HepG2 (cell line): Measurements from ENCODE around the gene MRPL27. TPM values are rescaled to one million over a fixed set of nuclear protein-coding genes. Genes with fewer than 3 reads are reported as not detected.

Experiments used
- ATAC-seq: fragments of 200-7000 bp; cut with Tn5 transposase; 3 replicates; pipeline ENCODE4 v1.9.1; 2020; ENCODE audit warnings: mild to moderate bottlenecking, moderate library complexity
- Bru-seq: library from RNA; stranded (reverse); fragments of 400-500 nt; gene quantifications from one replicate; lab custom pipeline; 2021; lab: Mats Ljungman, UMichigan
- BruChase-seq, 2 experiments: library from RNA; stranded (reverse); fragments of 400-500 nt; gene quantifications; one replicate each; lab custom pipeline; 2021; lab: Mats Ljungman, UMichigan
- BruUV-seq: library from RNA; stranded (reverse); fragments of 400-500 nt; replicated peaks from 2 replicates; lab custom pipeline; 2021; lab: Mats Ljungman, UMichigan
- CTCF ChIA-PET: fragments of 300-600 bp; formaldehyde crosslinking; extraction: SDS; loops from one replicate; lab custom pipeline; 2021; ENCODE audit warnings: low total read pairs, inconsistent platforms, low intra/inter-chr PET ratio; lab: Yijun Ruan, JAX
- POLR2A ChIA-PET: fragments of 350-600 bp; sonication (Branson Sonifier 250); formaldehyde crosslinking; loops from one replicate; lab custom pipeline; 2020; ENCODE audit warnings: antibody characterized with exemption, inconsistent platforms; lab: Yijun Ruan, JAX
- DNase-seq: peaks from one replicate; pipeline ENCODE4 v3.0.0-alpha.2; 2015; ENCODE audit warnings: low spot score
- FAIRE-seq: peaks from 3 replicates; lab custom pipeline; 2011; peaks lifted over from hg19 to GRCh38; lab: Jason Lieb, UNC
- H2AFZ ChIP-seq: one replicate; pipeline ENCODE4 v1.6.1; 2011; ENCODE audit warnings: low read length, inconsistent platforms
- H3K27ac ChIP-seq: fragments of 300-600 bp; 3 replicates; pipeline ENCODE4 v1.8.0; 2011; ENCODE audit warnings: mixed run types, mild to moderate bottlenecking, mixed read lengths, low read length, inconsistent platforms; ENCODE audit not compliant: insufficient read depth; ENCODE audit errors: extremely low read length
- H3K27me3 ChIP-seq, 2 experiments: fragments of 200-600 bp in 1 of 2; 2 replicates in 1 of 2; 3 replicates in 1 of 2; pipeline versions ENCODE4 v1.6.0 to v1.8.0; 2011; ENCODE audit warnings: low read length in 2 of 2, mild to moderate bottlenecking in 2 of 2, moderate library complexity in 2 of 2, inconsistent platforms in 1 of 2; ENCODE audit not compliant: insufficient read depth in 2 of 2, control insufficient read depth in 1 of 2
- H3K36me3 ChIP-seq, 2 experiments: fragments of 200-600 bp in 1 of 2; replicated peaks in 1 of 2; 2 replicates in 1 of 2; 3 replicates in 1 of 2; pipeline versions ENCODE4 v1.5.1 to v1.8.0; 2011; ENCODE audit warnings: low read length in 2 of 2, inconsistent platforms in 1 of 2; ENCODE audit not compliant: insufficient read depth in 2 of 2, control insufficient read depth in 1 of 2
- H3K4me1 ChIP-seq: 2 replicates; pipeline ENCODE4 v1.5.1; 2012; ENCODE audit warnings: low read length, inconsistent platforms; ENCODE audit not compliant: insufficient read depth
- H3K4me2 ChIP-seq: 2 replicates; pipeline ENCODE4 v1.6.0; 2011; ENCODE audit warnings: low read depth, low read length, inconsistent platforms
- H3K4me3 ChIP-seq, 3 experiments: fragments of 200-600 bp in 1 of 3; sonication (generic), shearing (Covaris generic) in 1 of 3; replicated peaks in 1 of 3; 2 replicates each; pipeline ENCODE4 v1.5.1; 2011 to 2016; ENCODE audit warnings: low read length in 3 of 3, inconsistent platforms in 2 of 3, low read depth in 2 of 3, mild to moderate bottlenecking in 2 of 3, control low read depth in 1 of 3, mixed read lengths in 1 of 3; ENCODE audit not compliant: insufficient read depth in 1 of 3
- H3K79me2 ChIP-seq: one replicate; pipeline ENCODE4 v1.6.1; 2011; ENCODE audit warnings: low read length, inconsistent platforms; ENCODE audit not compliant: insufficient read depth
- H3K9ac ChIP-seq: 2 replicates; pipeline ENCODE4 v1.6.0; 2011; ENCODE audit warnings: mild to moderate bottlenecking, low read depth, low read length, inconsistent platforms; ENCODE audit not compliant: insufficient read depth
- H3K9me3 ChIP-seq: 2 replicates; pipeline ENCODE4 v1.5.1; 2012; ENCODE audit warnings: mild to moderate bottlenecking, low read length
- H4K20me1 ChIP-seq: 2 replicates; pipeline ENCODE4 v1.6.0; 2011; ENCODE audit warnings: inconsistent platforms, mild to moderate bottlenecking, low read length, moderate library complexity; ENCODE audit not compliant: insufficient read depth
- ELF1 ChIP-seq: sonication (generic); formaldehyde crosslinking; IDR thresholded peaks from 2 replicates; pipeline ENCODE4 v1.4.0; 2020; ENCODE audit warnings: missing genetic modification reagents
- GFI1 ChIP-seq: sonication (generic); formaldehyde crosslinking; IDR thresholded peaks from 2 replicates; pipeline ENCODE4 v1.5.0; 2020; ENCODE audit warnings: missing genetic modification reagents, mild to moderate bottlenecking, borderline replicate concordance
- MAFF ChIP-seq: IDR thresholded peaks from 2 replicates; pipeline ENCODE4 v1.6.1; 2011; ENCODE audit warnings: low read depth, low read length, improper control_type of control experiment
- MLLT10 ChIP-seq: sonication (generic); formaldehyde crosslinking; IDR thresholded peaks from 2 replicates; pipeline ENCODE4 v1.4.0; 2020; ENCODE audit warnings: missing genetic modification reagents
- STAG1 ChIP-seq: sonication (generic); formaldehyde crosslinking; IDR thresholded peaks from 2 replicates; pipeline ENCODE4 v1.4.0; 2020; ENCODE audit warnings: missing genetic modification reagents
- TARDBP ChIP-seq: sonication (generic); formaldehyde crosslinking; IDR thresholded peaks from 2 replicates; pipeline ENCODE4 v1.8.0; 2022; ENCODE audit warnings: mild to moderate bottlenecking, missing genetic modification reagents
- ZBTB38 ChIP-seq: sonication (generic); formaldehyde crosslinking; IDR thresholded peaks from 2 replicates; pipeline ENCODE4 v1.5.1; 2020; ENCODE audit warnings: mild to moderate bottlenecking, missing genetic modification reagents
- ZFP41 ChIP-seq: sonication (generic); formaldehyde crosslinking; IDR thresholded peaks from 2 replicates; pipeline ENCODE4 v1.4.0; 2020; ENCODE audit warnings: mild to moderate bottlenecking, missing genetic modification reagents, borderline replicate concordance
- ZNF143 ChIP-seq: sonication (generic); formaldehyde crosslinking; IDR thresholded peaks from 2 replicates; pipeline ENCODE4 v1.4.0; 2020; ENCODE audit warnings: missing genetic modification reagents
- ZNF513 ChIP-seq: sonication (generic); formaldehyde crosslinking; conservative IDR thresholded peaks from 2 replicates; pipeline ENCODE4 v1.5.0; 2020; ENCODE audit warnings: missing genetic modification reagents
- ZNF687 ChIP-seq: sonication (generic); formaldehyde crosslinking; IDR thresholded peaks from 2 replicates; pipeline ENCODE4 v1.5.1; 2020; ENCODE audit warnings: mild to moderate bottlenecking, missing genetic modification reagents, moderate library complexity
- ZNF850 ChIP-seq: sonication (generic); formaldehyde crosslinking; conservative IDR thresholded peaks from 2 replicates; pipeline ENCODE4 v1.9.0; 2021; ENCODE audit warnings: mild to moderate bottlenecking, missing genetic modification reagents
- WGBS: methylation state at CpG from one replicate; pipeline ENCODE4 v1.1.6; 2017; ENCODE audit warnings: low lambda C conversion rate; 5-methylcytosine and 5-hydroxymethylcytosine counted together
- in situ Hi-C: cut with HindIII; loops from 2 replicates; pipeline ENCODE4 v1.10.0; 2017; ENCODE audit warnings: low pct_unique_long_range_greater_than_20kb; ENCODE audit not compliant: extremely low pct_ligation_motif_present
- intact Hi-C: fragments of 100-400 bp; cut with micrococcal nuclease; formaldehyde crosslinking; loops from one replicate; pipeline ENCODE4 v1.10.0; 2022; ENCODE audit not compliant: unreplicated experiment
- long read RNA-seq, 2 experiments: library from RNA in 1 of 2; library from polyadenylated mRNA in 1 of 2; stranded (forward) in 1 of 2; unstranded in 1 of 2; transcript quantifications; one replicate each; pipeline ENCODE4 v2.0.0, GENCODE V29; 2019 to 2022
- polyA minus RNA-seq, 3 experiments: library from RNA; depleted of rRNA, polyadenylated mRNA; stranded (reverse); fragments of >200 nt; gene quantifications; 2 replicates each; pipeline ENCODE4 v1.2.3, GENCODE V29; 2011; ENCODE audit warnings: low replicate concordance in 1 of 3
- polyA plus RNA-seq, 8 experiments: library from polyadenylated mRNA; depleted of rRNA in 3 of 8; stranded (reverse) in 7 of 8; unstranded in 1 of 8; fragments of >200 nt; fragmentation: Illumina TruSeq in 4 of 8; extraction: Trizol in 4 of 8; gene quantifications; 2 replicates each; pipeline versions ENCODE4 v1.2.1 to v1.2.3, GENCODE V29; 2011 to 2016; ENCODE audit warnings: low read depth in 4 of 8, missing spikeins in 1 of 8, mixed read lengths in 1 of 8; ENCODE audit not compliant: insufficient read depth in 1 of 8
- total RNA-seq, 5 experiments: library from RNA; depleted of rRNA; stranded (reverse); fragments of >200 nt; fragmentation: Illumina TruSeq; extraction: Trizol; gene quantifications; 2 replicates each; pipeline ENCODE4 v1.2.3, GENCODE V29; 2016; ENCODE audit warnings: low read depth in 1 of 5

The MRPL27 gene
- total RNA-seq (2016; rRNA removed; fragmentation: Illumina TruSeq; extraction: Trizol) = 217 and 294 TPM in 2 replicates
- total RNA-seq (2016; cell fraction: cytosol; rRNA removed; fragmentation: Illumina TruSeq; extraction: Trizol; ENCODE audit: low read depth) = 159 and 163 TPM in 2 replicates
- 225 and 322 TPM in 2 replicates for total RNA-seq (2016; cell fraction: insoluble cytoplasmic fraction; rRNA removed; fragmentation: Illumina TruSeq; extraction: Trizol)
- total RNA-seq (2016; cell fraction: membrane; rRNA removed; fragmentation: Illumina TruSeq; extraction: Trizol) = 113 and 118 TPM in 2 replicates
- 94.1 and 102 TPM in 2 replicates for total RNA-seq (2016; cell fraction: nucleus; rRNA removed; fragmentation: Illumina TruSeq; extraction: Trizol)
- polyA plus RNA-seq (2011; rRNA removed) = 131 and 137 TPM in 2 replicates
- 178 and 188 TPM in 2 replicates for polyA plus RNA-seq (2011; cell fraction: cytosol; rRNA removed)
- 65.8 and 77.3 TPM in 2 replicates for polyA plus RNA-seq (2011; cell fraction: nucleus; rRNA removed)
- polyA plus RNA-seq (2012) = 92.3 and 97.7 TPM in 2 replicates
- 113 and 115 TPM in 2 replicates for polyA plus RNA-seq (2016; cell fraction: cytosol; fragmentation: Illumina TruSeq; extraction: Trizol; ENCODE audit: low read depth)
- 260 and 314 TPM in 2 replicates for polyA plus RNA-seq (2016; cell fraction: insoluble cytoplasmic fraction; fragmentation: Illumina TruSeq; extraction: Trizol; ENCODE audit: low read depth)
- 75.9 and 83.5 TPM in 2 replicates for polyA plus RNA-seq (2016; cell fraction: membrane; fragmentation: Illumina TruSeq; extraction: Trizol; ENCODE audit: low read depth)
- polyA plus RNA-seq (2016; cell fraction: nucleus; fragmentation: Illumina TruSeq; extraction: Trizol; ENCODE audit: insufficient read depth, low read depth) = 124 and 142 TPM in 2 replicates
- 68.9 and 78.1 TPM in 2 replicates for polyA minus RNA-seq (2011; rRNA and poly(A)+ RNA removed; ENCODE audit: low replicate concordance)
- polyA minus RNA-seq (2011; cell fraction: cytosol; rRNA and poly(A)+ RNA removed) = 21.0 and 23.5 TPM in 2 replicates
- 83.2 and 89.1 TPM in 2 replicates for polyA minus RNA-seq (2011; cell fraction: nucleus; rRNA and poly(A)+ RNA removed)
- Bru-seq, nascent RNA = percentile 95 among the genes with signal in this experiment
- percentile 88 among the genes with signal in this experiment for BruChase-seq, experiment 1, labeled RNA remaining after a 6-hour chase
- BruChase-seq, experiment 2, labeled RNA remaining after a 2-hour chase = percentile 94 among the genes with signal in this experiment
- long read RNA-seq, experiment 1, transcript MRPL27-201 (4 exons, 716 nt) = major isoform, 160 of 178 reads
- long read RNA-seq, experiment 1, partial matches to known transcripts = 3 of 178 reads
- long read RNA-seq, experiment 1, other reads (novel, unspliced or antisense) = 10 of 178 reads
- long read RNA-seq, experiment 2, transcript MRPL27-201 (4 exons, 716 nt) = major isoform, 124 of 149 reads
- long read RNA-seq, experiment 2, partial matches to known transcripts = 8 of 149 reads
- long read RNA-seq, experiment 2, other reads (novel, unspliced or antisense) = 16 of 149 reads

GRCh38 chr17:50372758-50373556 is at the start of gene MRPL27, which contains the start of gene EME1:
Gene MRPL27, minus strand, starts transcription at chr17:50373184. Its CDS starts 14 bp downstream, at chr17:50373170.
Gene EME1, plus strand, starts transcription at chr17:50373229. Its CDS starts 1,980 bp downstream, at chr17:50375209.
- BruUV-seq = no TSS peak
- H3K36me3 ChIP-seq = peaks cover 20 to 29% of the 10 kb centered on the region in 2 experiments
- H4K20me1 ChIP-seq = no peaks in the 10 kb centered on the region
- H3K27ac ChIP-seq = peak within 1 kb of the TSS; percentile 87
- no peaks in the 10 kb centered on the region for H3K9me3 ChIP-seq
- DNase-seq (peak; percentile 94), FAIRE-seq (peak; percentile 83), ATAC-seq (peak; percentile 92)
- peak within 1 kb of the TSS; percentile 80 for H3K4me2 ChIP-seq
- in situ Hi-C loops (no loop called here), intact Hi-C loops (no loop called here)
- H3K9ac ChIP-seq = peak within 1 kb of the TSS; percentile 92
- CTCF ChIA-PET = no interaction called here
- peaks cover 29% of the 10 kb centered on the region for H3K4me1 ChIP-seq
- peaks cover 39% of the 10 kb centered on the region for H3K79me2 ChIP-seq
- no peaks in the 10 kb centered on the region; a peak in 1 of 5 replicates for H3K27me3 ChIP-seq
- H2AFZ ChIP-seq = peak within 1 kb of the TSS; percentile 73
- POLR2A ChIA-PET = interaction anchor here (0.8 to 3.0 kb wide), 4 partner anchors 8 to 25 kb away, joined by 3 to 21 read pairs (median 9); partner anchors contain the start of gene LRRC59
- H3K4me3 ChIP-seq = peak within 1 kb of the TSS; percentile 91 to 98 (median 93)
- WGBS = under 1% methylated on average over 37 of the region's 42 CpGs
- TF ChIP-seq MLLT10 (no peak), STAG1 (CRISPR knock-in tag) (no peak), ZNF513 (no peak), ZBTB38 (CRISPR knock-in tag) (peak; percentile 93), ZNF143 (peak; percentile 63), TARDBP (CRISPR knock-in tag) (peak; percentile 99), ZNF687 (CRISPR knock-in tag) (peak; percentile 99), ELF1 (peak; percentile 99), GFI1 (CRISPR knock-in tag) (peak; percentile 86; the same call in 1 of the 2 replicates), MAFF (no peak), ZFP41 (peak; percentile 68; the same call in 1 of the 2 replicates), ZNF850 (CRISPR knock-in tag) (no peak)
